SU-DHL-6 (cell line): ENCODE results near the gene HMCN2.

Source experiments
- EZH2phosphoT487 ChIP-seq: fragments of 200-600 bp; sonication (generic), shearing (Covaris generic); conservative IDR thresholded peaks from 2 replicates; pipeline ENCODE4 v1.6.1; 2018; ENCODE audit warnings: mild to moderate bottlenecking, antibody characterized with exemption, low read length, moderate library complexity, mixed read lengths
- TF ChIP-seq, protein P1 (sequence below): fragments of 200-600 bp; sonication (generic); IDR thresholded peaks from one replicate; pipeline ENCODE4 v1.5.1; 2017; ENCODE audit warnings: antibody characterized with exemption, mild to moderate bottlenecking, low read length, moderate library complexity; ENCODE audit not compliant: insufficient read depth, poor library complexity, severe bottlenecking

- TF ChIP-seq, protein P1, sequence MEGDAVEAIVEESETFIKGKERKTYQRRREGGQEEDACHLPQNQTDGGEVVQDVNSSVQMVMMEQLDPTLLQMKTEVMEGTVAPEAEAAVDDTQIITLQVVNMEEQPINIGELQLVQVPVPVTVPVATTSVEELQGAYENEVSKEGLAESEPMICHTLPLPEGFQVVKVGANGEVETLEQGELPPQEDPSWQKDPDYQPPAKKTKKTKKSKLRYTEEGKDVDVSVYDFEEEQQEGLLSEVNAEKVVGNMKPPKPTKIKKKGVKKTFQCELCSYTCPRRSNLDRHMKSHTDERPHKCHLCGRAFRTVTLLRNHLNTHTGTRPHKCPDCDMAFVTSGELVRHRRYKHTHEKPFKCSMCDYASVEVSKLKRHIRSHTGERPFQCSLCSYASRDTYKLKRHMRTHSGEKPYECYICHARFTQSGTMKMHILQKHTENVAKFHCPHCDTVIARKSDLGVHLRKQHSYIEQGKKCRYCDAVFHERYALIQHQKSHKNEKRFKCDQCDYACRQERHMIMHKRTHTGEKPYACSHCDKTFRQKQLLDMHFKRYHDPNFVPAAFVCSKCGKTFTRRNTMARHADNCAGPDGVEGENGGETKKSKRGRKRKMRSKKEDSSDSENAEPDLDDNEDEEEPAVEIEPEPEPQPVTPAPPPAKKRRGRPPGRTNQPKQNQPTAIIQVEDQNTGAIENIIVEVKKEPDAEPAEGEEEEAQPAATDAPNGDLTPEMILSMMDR, result no peak
- TF ChIP-seq EZH2phosphoT487, result no peak
Observed at GRCh38 chr9:130437011-130437789, 171.6 kb downstream of the HMCN2 start.
